HCT116 (cell line): Measurements from ENCODE around the gene RAB3B.

Experiments
- EZH2phosphoT487 ChIP-seq: fragments of 200-600 bp; IDR thresholded peaks from 2 replicates; pipeline ENCODE4 v1.6.1; 2018; ENCODE audit warnings: antibody characterized with exemption, borderline replicate concordance
- TF ChIP-seq, protein P1 (sequence below): IDR thresholded peaks from 2 replicates; pipeline ENCODE4 v1.6.1; 2012; ENCODE audit warnings: low read depth
- TF ChIP-seq, protein P2 (sequence below), 3 experiments: fragments of 200-600 bp in 1 of 3; sonication (generic) in 1 of 3; IDR thresholded peaks in 2 of 3; conservative IDR thresholded peaks in 1 of 3; 2 replicates each; pipeline ENCODE4 v1.5.1; 2012 to 2017; ENCODE audit warnings: low read depth in 2 of 3, low read length in 2 of 3, antibody characterized with exemption in 1 of 3, borderline replicate concordance in 1 of 3, control low read depth in 1 of 3, mild to moderate bottlenecking in 1 of 3, mixed read lengths in 1 of 3, mixed run types in 1 of 3, moderate library complexity in 1 of 3; ENCODE audit not compliant: insufficient read depth in 1 of 3

GRCh38 chr1:51950701-51951100 is 39.8 kb downstream of the RAB3B start:
- TF ChIP-seq EZH2phosphoT487: no peak
- TF ChIP-seq, protein P1, sequence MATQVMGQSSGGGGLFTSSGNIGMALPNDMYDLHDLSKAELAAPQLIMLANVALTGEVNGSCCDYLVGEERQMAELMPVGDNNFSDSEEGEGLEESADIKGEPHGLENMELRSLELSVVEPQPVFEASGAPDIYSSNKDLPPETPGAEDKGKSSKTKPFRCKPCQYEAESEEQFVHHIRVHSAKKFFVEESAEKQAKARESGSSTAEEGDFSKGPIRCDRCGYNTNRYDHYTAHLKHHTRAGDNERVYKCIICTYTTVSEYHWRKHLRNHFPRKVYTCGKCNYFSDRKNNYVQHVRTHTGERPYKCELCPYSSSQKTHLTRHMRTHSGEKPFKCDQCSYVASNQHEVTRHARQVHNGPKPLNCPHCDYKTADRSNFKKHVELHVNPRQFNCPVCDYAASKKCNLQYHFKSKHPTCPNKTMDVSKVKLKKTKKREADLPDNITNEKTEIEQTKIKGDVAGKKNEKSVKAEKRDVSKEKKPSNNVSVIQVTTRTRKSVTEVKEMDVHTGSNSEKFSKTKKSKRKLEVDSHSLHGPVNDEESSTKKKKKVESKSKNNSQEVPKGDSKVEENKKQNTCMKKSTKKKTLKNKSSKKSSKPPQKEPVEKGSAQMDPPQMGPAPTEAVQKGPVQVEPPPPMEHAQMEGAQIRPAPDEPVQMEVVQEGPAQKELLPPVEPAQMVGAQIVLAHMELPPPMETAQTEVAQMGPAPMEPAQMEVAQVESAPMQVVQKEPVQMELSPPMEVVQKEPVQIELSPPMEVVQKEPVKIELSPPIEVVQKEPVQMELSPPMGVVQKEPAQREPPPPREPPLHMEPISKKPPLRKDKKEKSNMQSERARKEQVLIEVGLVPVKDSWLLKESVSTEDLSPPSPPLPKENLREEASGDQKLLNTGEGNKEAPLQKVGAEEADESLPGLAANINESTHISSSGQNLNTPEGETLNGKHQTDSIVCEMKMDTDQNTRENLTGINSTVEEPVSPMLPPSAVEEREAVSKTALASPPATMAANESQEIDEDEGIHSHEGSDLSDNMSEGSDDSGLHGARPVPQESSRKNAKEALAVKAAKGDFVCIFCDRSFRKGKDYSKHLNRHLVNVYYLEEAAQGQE: no peak
- TF ChIP-seq, protein P2, sequence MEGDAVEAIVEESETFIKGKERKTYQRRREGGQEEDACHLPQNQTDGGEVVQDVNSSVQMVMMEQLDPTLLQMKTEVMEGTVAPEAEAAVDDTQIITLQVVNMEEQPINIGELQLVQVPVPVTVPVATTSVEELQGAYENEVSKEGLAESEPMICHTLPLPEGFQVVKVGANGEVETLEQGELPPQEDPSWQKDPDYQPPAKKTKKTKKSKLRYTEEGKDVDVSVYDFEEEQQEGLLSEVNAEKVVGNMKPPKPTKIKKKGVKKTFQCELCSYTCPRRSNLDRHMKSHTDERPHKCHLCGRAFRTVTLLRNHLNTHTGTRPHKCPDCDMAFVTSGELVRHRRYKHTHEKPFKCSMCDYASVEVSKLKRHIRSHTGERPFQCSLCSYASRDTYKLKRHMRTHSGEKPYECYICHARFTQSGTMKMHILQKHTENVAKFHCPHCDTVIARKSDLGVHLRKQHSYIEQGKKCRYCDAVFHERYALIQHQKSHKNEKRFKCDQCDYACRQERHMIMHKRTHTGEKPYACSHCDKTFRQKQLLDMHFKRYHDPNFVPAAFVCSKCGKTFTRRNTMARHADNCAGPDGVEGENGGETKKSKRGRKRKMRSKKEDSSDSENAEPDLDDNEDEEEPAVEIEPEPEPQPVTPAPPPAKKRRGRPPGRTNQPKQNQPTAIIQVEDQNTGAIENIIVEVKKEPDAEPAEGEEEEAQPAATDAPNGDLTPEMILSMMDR (IDR thresholded peaks at IDR 0.05 in 2 of 3, conservative IDR thresholded peaks at IDR 0.05 in 1 of 3; ENCODE audit: borderline replicate concordance in 1 of 3, insufficient read depth in 1 of 3, low read depth in 2 of 3, low read length in 2 of 3): no peak
